Esophagus muscularis mucosa (tissue), 4 donors: ENCODE data around the gene KATNB1.

Source experiments
- CTCF ChIP-seq, 3 experiments: fragments of 200-600 bp in 2 of 3; fragments of 450-650 bp in 1 of 3; sonication (generic) in 2 of 3; IDR thresholded peaks; one replicate each; pipeline ENCODE4 v1.5.1; 2017 to 2019; ENCODE audit warnings: antibody characterized with exemption in 3 of 3, mild to moderate bottlenecking in 2 of 3, moderate library complexity in 1 of 3
- EP300 ChIP-seq: sonication (generic); formaldehyde crosslinking; IDR thresholded peaks from one replicate; pipeline ENCODE4 v1.6.1; 2017; ENCODE audit warnings: antibody characterized with exemption
- POLR2A ChIP-seq: fragments of 450-650 bp; IDR thresholded peaks from one replicate; pipeline ENCODE4 v1.6.1; 2017; ENCODE audit warnings: antibody characterized with exemption, moderate library complexity, mild to moderate bottlenecking, low read depth
- POLR2AphosphoS5 ChIP-seq, 2 donors: sonication (generic); formaldehyde crosslinking; IDR thresholded peaks; one replicate each; pipeline ENCODE4 v1.6.1; 2017; ENCODE audit warnings: antibody characterized with exemption in 2 of 2

- TF ChIP-seq POLR2AphosphoS5 (IDR thresholded peaks at IDR 0.05) (no peak), CTCF (IDR thresholded peaks at IDR 0.05) (no peak), EP300 (no peak), POLR2A (no peak)
Measured at GRCh38 chr16:57740423-57741071, 5.0 kb downstream of the KATNB1 start.
